ENCODE results near the gene SPRTN.

Gene SPRTN, protein sequence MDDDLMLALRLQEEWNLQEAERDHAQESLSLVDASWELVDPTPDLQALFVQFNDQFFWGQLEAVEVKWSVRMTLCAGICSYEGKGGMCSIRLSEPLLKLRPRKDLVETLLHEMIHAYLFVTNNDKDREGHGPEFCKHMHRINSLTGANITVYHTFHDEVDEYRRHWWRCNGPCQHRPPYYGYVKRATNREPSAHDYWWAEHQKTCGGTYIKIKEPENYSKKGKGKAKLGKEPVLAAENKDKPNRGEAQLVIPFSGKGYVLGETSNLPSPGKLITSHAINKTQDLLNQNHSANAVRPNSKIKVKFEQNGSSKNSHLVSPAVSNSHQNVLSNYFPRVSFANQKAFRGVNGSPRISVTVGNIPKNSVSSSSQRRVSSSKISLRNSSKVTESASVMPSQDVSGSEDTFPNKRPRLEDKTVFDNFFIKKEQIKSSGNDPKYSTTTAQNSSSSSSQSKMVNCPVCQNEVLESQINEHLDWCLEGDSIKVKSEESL

DNA sequence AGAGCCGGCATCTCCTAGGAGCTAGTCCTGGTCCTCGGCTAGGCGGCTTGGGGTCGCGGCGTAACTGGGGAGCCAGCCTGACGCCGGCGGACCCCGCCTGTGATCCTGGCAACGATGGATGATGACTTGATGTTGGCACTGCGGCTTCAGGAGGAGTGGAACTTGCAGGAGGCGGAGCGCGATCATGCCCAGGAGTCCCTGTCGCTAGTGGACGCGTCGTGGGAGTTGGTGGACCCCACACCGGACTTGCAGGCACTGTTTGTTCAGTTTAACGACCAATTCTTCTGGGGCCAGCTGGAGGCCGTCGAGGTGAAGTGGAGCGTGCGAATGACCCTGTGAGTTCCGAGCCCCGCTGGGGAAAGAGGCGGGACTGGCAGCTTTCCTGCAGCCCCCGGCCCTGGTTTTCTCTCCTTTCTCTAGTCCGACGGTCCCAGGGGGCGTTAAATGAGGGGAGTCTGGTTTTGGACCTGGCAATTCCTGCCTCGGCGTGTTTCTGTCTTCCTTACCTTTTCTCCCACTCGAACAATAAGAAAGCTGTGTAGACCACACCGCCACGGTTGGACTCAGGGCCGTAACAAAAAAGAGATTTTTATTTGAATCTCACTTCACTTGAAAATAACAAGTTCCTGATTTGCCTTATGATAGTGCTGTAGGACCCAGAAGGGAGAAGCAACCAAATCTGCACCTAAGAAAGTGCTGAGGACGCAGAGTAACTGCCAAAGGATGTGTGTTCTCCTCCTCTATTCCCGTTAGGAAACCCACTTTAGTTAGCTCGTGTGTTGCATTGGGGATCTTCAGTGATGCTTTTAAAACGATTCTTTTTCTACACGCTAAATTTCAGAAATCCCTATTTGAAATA is at the start of gene SPRTN:
TSS of gene SPRTN (plus strand) at position 24 of the 859 bp plus-strand sequence. CDS start at position 115, 91 bp downstream.
- Histone ChIP-seq H3K27ac (ENCODE audit: low read length) (no peak within 1 kb of the TSS), H3K4me1 (ENCODE audit: control insufficient read depth, insufficient read depth, low read length) (peaks cover 3% of the 10 kb centered on the region; the same call in 1 of the 2 replicates), H3K9me3 (ENCODE audit: control insufficient read depth, insufficient read depth, low read length) (no peaks in the 10 kb centered on the region), H3K36me3 (ENCODE audit: control insufficient read depth, insufficient read depth, low read length) (peaks cover 1% of the 10 kb centered on the region; the same call in 1 of the 2 replicates), H3K27me3 (ENCODE audit: control insufficient read depth, insufficient read depth, low read length) (no peaks in the 10 kb centered on the region), H3K4me3 (ENCODE audit: low read length) (peak within 1 kb of the TSS; percentile 83)
- no CpG with 5 or more reads among the region's 43 CpGs for whole genome bisulfite sequencing (ENCODE audit: insufficient coverage, insufficient read length)
- no peak for DNase-seq (ENCODE audit: low read depth, low spot score)

DNA sequence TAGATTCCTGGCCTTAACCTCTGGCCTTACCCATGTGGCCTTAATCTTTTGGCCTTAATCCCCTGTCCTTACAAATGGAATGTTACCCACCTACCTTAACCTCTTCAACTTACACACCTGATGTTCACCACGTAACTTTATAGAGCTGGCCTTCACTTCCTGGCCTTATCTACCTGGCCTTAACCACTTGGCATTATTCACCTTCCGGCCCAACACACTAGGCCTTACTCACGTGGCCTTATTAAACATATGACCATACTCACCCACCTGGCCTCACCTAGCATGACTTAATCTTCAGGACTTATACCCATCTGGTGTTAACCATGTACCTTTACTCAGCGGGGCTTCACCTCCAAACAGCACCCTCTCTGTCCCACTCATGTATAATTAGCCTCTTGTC is 42.2 kb upstream of the SPRTN start:
- H3K4me3 ChIP-seq (ENCODE audit: low read length): no peak overlapping the region
- no peaks in the 10 kb centered on the region for H3K9me3 ChIP-seq (ENCODE audit: control insufficient read depth, insufficient read depth, low read length)
- H3K4me1 ChIP-seq (ENCODE audit: control insufficient read depth, insufficient read depth, low read length): no peaks in the 10 kb centered on the region
- H3K27me3 ChIP-seq (ENCODE audit: control insufficient read depth, insufficient read depth, low read length): no peaks in the 10 kb centered on the region
- no peak for DNase-seq (ENCODE audit: low read depth, low spot score)
- H3K36me3 ChIP-seq (ENCODE audit: control insufficient read depth, insufficient read depth, low read length): no peaks in the 10 kb centered on the region
- no peak overlapping the region for H3K27ac ChIP-seq (ENCODE audit: low read length)
- WGBS (ENCODE audit: insufficient coverage, insufficient read length): no CpG with 5 or more reads among the region's 4 CpGs

DNA sequence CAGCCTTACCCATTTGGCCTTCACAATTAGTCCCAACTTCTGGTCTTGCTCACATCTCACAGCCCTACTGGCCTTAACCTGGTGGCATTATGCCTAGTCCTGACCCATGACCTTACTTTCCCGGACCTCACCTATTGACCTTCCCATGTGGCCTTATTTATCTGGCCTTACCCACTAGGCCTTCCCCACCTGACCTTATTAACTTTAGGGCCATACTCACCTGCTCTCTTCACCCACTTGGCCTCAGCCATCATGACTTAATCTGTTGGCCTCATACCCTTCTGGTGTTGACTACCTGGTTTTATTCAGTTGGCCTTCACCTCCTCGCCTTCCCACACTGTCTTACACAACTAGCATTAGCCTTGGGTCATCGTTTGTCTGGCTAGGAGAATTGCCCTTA is 36.1 kb upstream of the SPRTN start:
- DNase-seq (ENCODE audit: low read depth, low spot score): no peak
- H3K4me3 ChIP-seq (ENCODE audit: low read length): no peak overlapping the region
- no peaks in the 10 kb centered on the region for H3K9me3 ChIP-seq (ENCODE audit: control insufficient read depth, insufficient read depth, low read length)
- no peak overlapping the region for H3K27ac ChIP-seq (ENCODE audit: low read length)
- H3K4me1 ChIP-seq (ENCODE audit: control insufficient read depth, insufficient read depth, low read length): no peaks in the 10 kb centered on the region
- H3K27me3 ChIP-seq (ENCODE audit: control insufficient read depth, insufficient read depth, low read length): no peaks in the 10 kb centered on the region
- no CpG with 5 or more reads among the region's 3 CpGs for WGBS (ENCODE audit: insufficient coverage, insufficient read length)
- no peaks in the 10 kb centered on the region for H3K36me3 ChIP-seq (ENCODE audit: control insufficient read depth, insufficient read depth, low read length)

DNA sequence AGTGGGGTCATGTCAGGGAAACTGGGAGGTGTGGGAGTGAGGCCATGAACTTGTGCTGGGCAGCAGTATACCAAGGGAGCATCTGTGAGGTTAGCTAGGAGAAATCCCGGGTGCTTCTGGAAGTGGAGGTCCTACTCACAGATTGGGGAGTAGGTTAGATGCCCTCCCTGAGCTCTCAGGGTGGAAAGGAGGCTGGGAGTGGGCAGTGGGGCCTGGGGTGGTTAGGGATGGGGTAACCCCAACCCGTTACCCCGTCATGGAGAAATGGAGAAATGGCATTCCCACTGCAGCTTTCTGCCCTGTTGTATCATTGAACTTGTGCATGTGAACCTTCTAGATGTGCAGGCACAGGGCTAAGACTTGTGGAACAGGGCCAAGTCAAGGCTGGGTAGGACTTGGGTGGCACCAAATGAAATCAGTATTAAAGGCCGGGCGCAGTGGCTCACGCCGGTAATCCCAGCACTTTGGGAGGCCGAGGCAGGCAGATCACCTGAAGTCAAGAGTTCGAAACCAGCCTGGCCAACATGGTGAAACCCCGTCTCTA is 27.6 kb upstream of the SPRTN start:
- Histone ChIP-seq H3K4me1 (ENCODE audit: control insufficient read depth, insufficient read depth, low read length) (no peaks in the 10 kb centered on the region), H3K4me3 (ENCODE audit: low read length) (no peak overlapping the region), H3K27me3 (ENCODE audit: control insufficient read depth, insufficient read depth, low read length) (no peaks in the 10 kb centered on the region), H3K27ac (ENCODE audit: low read length) (no peak overlapping the region), H3K36me3 (ENCODE audit: control insufficient read depth, insufficient read depth, low read length) (no peaks in the 10 kb centered on the region), H3K9me3 (ENCODE audit: control insufficient read depth, insufficient read depth, low read length) (no peaks in the 10 kb centered on the region)
- no peak for DNase-seq (ENCODE audit: low read depth, low spot score)
- no CpG with 5 or more reads among the region's 10 CpGs for WGBS (ENCODE audit: insufficient coverage, insufficient read length)

DNA sequence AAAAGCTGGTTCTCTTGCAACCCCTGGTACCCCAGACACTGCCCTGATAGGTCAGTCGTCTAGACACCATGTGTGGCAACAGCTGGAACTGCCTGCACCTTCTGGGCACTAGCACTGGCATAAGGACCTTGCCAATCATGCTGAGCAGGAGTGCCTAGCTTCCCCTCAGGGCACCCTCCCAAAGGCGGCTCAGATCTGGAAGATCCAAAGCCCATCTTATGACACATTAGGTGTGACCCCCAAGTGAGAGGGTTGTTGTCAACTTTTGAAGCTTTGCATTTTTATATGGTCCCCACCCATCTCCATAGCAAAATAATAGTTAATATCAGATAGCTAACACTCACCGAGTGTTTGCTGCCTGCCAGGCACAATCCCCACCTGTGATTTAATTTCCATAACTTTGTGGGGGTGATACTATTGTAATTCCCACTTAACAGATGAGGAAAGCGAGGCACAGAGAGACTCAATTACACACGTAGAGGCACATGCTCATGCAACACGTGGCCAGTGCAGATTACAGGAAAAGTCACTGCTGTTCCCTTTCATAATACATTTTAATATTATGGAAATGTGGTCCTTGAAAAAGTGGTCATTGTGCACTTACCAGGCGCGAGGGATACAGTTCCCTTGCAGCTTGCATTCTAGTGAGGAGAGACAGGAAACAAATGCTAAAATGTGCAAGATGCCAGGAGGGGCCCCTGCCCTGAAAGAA is 26.2 kb upstream of the SPRTN start:
- no peak for DNase-seq (ENCODE audit: low read depth, low spot score)
- H3K27ac ChIP-seq (ENCODE audit: low read length): no peak overlapping the region
- no CpG with 5 or more reads among the region's 8 CpGs for WGBS (ENCODE audit: insufficient coverage, insufficient read length)
- H3K4me3 ChIP-seq (ENCODE audit: low read length): no peak overlapping the region
- no peaks in the 10 kb centered on the region for H3K4me1 ChIP-seq (ENCODE audit: control insufficient read depth, insufficient read depth, low read length)
- no peaks in the 10 kb centered on the region for H3K9me3 ChIP-seq (ENCODE audit: control insufficient read depth, insufficient read depth, low read length)
- no peaks in the 10 kb centered on the region for H3K27me3 ChIP-seq (ENCODE audit: control insufficient read depth, insufficient read depth, low read length)
- H3K36me3 ChIP-seq (ENCODE audit: control insufficient read depth, insufficient read depth, low read length): no peaks in the 10 kb centered on the region

DNA sequence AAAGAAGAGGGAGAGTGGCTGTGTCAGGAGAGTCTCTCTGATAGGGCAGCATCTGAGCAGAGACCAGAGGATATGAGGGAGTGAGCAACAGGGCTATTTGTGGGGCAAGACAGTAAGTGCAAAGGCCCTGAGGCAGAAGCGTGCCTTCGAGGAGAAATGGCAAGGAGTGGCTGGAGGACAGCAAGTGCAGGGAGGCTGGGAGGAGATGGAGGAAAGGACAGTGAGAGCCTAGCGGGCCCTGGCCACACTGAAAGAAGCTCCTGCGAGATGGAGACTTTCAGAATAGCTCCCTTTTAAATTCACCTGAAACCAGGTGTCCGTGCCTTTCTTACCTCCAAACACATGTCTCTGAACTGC is 25.7 kb upstream of the SPRTN start:
- Histone ChIP-seq H3K36me3 (ENCODE audit: control insufficient read depth, insufficient read depth, low read length) (no peaks in the 10 kb centered on the region), H3K9me3 (ENCODE audit: control insufficient read depth, insufficient read depth, low read length) (no peaks in the 10 kb centered on the region), H3K4me1 (ENCODE audit: control insufficient read depth, insufficient read depth, low read length) (no peaks in the 10 kb centered on the region), H3K27me3 (ENCODE audit: control insufficient read depth, insufficient read depth, low read length) (no peaks in the 10 kb centered on the region), H3K27ac (ENCODE audit: low read length) (no peak overlapping the region), H3K4me3 (ENCODE audit: low read length) (no peak overlapping the region)
- no peak for DNase-seq (ENCODE audit: low read depth, low spot score)
- WGBS (ENCODE audit: insufficient coverage, insufficient read length): no CpG with 5 or more reads among the region's 5 CpGs

DNA sequence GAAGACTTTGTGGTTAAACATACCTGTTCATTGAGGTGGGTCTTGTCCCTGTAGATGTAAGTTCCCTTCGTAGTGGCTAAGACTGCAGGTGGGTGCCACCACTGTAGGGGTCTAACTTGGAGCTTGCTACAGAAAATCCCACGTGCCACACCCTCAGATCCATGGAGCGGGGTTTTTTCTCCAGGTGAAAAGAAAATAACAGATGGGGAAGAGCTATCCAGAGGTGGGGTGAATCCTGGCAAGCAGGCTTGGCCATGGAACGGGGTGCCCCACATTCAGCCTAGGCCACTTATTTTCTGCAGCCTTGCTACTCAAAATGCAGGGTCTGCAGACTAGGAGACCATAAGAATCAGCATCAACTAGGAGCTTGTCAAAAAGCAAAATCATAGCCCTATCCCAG is 24.4 kb upstream of the SPRTN start:
- no peak overlapping the region for H3K4me3 ChIP-seq (ENCODE audit: low read length)
- no peak for DNase-seq (ENCODE audit: low read depth, low spot score)
- no CpG with 5 or more reads among the region's 4 CpGs for WGBS (ENCODE audit: insufficient coverage, insufficient read length)
- H3K4me1 ChIP-seq (ENCODE audit: control insufficient read depth, insufficient read depth, low read length): no peaks in the 10 kb centered on the region
- H3K9me3 ChIP-seq (ENCODE audit: control insufficient read depth, insufficient read depth, low read length): no peaks in the 10 kb centered on the region
- no peaks in the 10 kb centered on the region for H3K36me3 ChIP-seq (ENCODE audit: control insufficient read depth, insufficient read depth, low read length)
- H3K27ac ChIP-seq (ENCODE audit: low read length): no peak overlapping the region
- H3K27me3 ChIP-seq (ENCODE audit: control insufficient read depth, insufficient read depth, low read length): no peaks in the 10 kb centered on the region

DNA sequence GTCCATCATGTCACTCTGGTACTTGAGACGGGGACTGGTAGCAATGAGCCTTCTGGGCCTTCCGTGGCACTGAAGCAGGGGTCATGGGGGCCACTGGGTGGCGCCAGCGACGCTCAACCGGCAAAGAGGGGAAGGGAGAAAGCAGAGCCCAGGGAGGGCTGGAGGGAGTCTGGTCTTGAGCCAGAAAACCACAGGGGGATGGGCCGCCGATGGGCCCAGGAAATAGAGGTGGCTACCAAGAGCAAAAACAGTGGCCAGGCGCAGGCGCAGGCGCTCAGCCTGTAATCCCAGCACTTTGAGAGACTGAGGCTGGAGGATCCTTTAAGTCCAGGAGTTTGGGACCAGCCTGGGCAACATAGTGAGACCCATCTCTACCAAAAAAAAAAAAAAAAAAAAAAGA is 22.2 kb upstream of the SPRTN start:
- Histone ChIP-seq H3K4me3 (ENCODE audit: low read length) (no peak overlapping the region), H3K9me3 (ENCODE audit: control insufficient read depth, insufficient read depth, low read length) (no peaks in the 10 kb centered on the region), H3K27ac (ENCODE audit: low read length) (no peak overlapping the region), H3K27me3 (ENCODE audit: control insufficient read depth, insufficient read depth, low read length) (no peaks in the 10 kb centered on the region), H3K4me1 (ENCODE audit: control insufficient read depth, insufficient read depth, low read length) (no peaks in the 10 kb centered on the region), H3K36me3 (ENCODE audit: control insufficient read depth, insufficient read depth, low read length) (no peaks in the 10 kb centered on the region)
- peak; percentile 31 for DNase-seq (ENCODE audit: low read depth, low spot score)
- WGBS (ENCODE audit: insufficient coverage, insufficient read length): no CpG with 5 or more reads among the region's 11 CpGs

DNA sequence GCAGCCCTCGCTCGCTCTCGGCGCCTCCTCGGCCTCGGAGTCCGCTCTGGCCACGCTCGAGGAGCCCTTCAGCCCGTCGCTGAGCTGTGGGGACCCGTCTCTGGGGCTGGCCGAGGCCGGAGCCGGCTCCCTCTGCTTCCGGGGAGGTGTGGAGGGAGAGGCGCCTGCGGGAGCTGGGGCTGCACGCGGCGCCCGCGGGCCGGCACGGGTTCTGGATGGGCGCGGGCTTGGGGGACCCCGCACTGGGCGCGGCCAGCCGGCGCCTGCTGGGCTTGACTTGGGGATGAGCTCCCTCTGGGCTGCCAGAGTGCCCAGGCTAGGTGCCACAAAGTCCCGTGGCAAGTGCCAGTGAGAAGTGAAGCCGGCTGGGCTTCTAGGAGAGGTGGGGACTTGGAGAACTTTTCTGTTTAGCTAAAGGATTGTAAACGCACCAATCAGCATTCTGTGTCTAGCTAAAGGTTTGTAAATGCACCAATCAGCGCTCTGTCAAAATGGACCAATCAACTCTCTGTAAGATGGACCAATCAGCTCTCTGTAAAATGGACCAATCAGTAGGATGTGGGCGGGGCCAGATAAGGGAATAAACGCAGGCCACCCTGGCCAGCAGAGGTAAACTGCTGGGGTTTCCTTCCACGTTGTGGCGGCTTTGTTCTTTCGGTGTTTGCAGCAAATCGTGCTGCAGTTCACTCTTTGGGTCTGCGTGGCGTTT is 20.6 kb upstream of the SPRTN start:
- Histone ChIP-seq H3K27ac (ENCODE audit: low read length) (no peak overlapping the region), H3K4me3 (ENCODE audit: low read length) (no peak overlapping the region), H3K9me3 (ENCODE audit: control insufficient read depth, insufficient read depth, low read length) (no peaks in the 10 kb centered on the region), H3K27me3 (ENCODE audit: control insufficient read depth, insufficient read depth, low read length) (no peaks in the 10 kb centered on the region), H3K36me3 (ENCODE audit: control insufficient read depth, insufficient read depth, low read length) (no peaks in the 10 kb centered on the region), H3K4me1 (ENCODE audit: control insufficient read depth, insufficient read depth, low read length) (no peaks in the 10 kb centered on the region)
- WGBS (ENCODE audit: insufficient coverage, insufficient read length): no CpG with 5 or more reads among the region's 44 CpGs
- no peak for DNase-seq (ENCODE audit: low read depth, low spot score)
